ENCODE data around the gene OIT3.

- no peak for TF ChIP-seq JUND (IDR thresholded peaks at IDR 0.05)
- TF ChIP-seq, protein P1, sequence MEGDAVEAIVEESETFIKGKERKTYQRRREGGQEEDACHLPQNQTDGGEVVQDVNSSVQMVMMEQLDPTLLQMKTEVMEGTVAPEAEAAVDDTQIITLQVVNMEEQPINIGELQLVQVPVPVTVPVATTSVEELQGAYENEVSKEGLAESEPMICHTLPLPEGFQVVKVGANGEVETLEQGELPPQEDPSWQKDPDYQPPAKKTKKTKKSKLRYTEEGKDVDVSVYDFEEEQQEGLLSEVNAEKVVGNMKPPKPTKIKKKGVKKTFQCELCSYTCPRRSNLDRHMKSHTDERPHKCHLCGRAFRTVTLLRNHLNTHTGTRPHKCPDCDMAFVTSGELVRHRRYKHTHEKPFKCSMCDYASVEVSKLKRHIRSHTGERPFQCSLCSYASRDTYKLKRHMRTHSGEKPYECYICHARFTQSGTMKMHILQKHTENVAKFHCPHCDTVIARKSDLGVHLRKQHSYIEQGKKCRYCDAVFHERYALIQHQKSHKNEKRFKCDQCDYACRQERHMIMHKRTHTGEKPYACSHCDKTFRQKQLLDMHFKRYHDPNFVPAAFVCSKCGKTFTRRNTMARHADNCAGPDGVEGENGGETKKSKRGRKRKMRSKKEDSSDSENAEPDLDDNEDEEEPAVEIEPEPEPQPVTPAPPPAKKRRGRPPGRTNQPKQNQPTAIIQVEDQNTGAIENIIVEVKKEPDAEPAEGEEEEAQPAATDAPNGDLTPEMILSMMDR (IDR thresholded peaks at IDR 0.05) = no peak
- TF ChIP-seq EP300 (IDR thresholded peaks at IDR 0.05; ENCODE audit: borderline replicate concordance in 1 of 2, low read depth in 1 of 2, low read length in 1 of 2) = no peak
- TF ChIP-seq, protein P2, sequence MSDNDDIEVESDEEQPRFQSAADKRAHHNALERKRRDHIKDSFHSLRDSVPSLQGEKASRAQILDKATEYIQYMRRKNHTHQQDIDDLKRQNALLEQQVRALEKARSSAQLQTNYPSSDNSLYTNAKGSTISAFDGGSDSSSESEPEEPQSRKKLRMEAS (IDR thresholded peaks at IDR 0.05; ENCODE audit: low read depth) = no peak
- no peak for TF ChIP-seq POLR2AphosphoS5 (IDR thresholded peaks at IDR 0.05; ENCODE audit: low read depth, low read length)
- no peak for TF ChIP-seq NRF1 (IDR thresholded peaks at IDR 0.05; ENCODE audit: low read depth, low read length)
Measured at GRCh38 chr10:72948762-72949161, 55.2 kb downstream of the OIT3 start.
